IPS DF 19.7 (cell line): ENCODE results near the gene PDCD6IP.
"Not testable (repeated sequence)": the region's sequence is repeated elsewhere in the genome, so short reads cannot be mapped to it uniquely, and the experiment has no call there.

Experiments used
- DNase-seq: peaks from one replicate; pipeline ENCODE4 v3.0.0-alpha.2; 2013; ENCODE audit warnings: low read depth, low spot score

The PDCD6IP gene

DNA sequence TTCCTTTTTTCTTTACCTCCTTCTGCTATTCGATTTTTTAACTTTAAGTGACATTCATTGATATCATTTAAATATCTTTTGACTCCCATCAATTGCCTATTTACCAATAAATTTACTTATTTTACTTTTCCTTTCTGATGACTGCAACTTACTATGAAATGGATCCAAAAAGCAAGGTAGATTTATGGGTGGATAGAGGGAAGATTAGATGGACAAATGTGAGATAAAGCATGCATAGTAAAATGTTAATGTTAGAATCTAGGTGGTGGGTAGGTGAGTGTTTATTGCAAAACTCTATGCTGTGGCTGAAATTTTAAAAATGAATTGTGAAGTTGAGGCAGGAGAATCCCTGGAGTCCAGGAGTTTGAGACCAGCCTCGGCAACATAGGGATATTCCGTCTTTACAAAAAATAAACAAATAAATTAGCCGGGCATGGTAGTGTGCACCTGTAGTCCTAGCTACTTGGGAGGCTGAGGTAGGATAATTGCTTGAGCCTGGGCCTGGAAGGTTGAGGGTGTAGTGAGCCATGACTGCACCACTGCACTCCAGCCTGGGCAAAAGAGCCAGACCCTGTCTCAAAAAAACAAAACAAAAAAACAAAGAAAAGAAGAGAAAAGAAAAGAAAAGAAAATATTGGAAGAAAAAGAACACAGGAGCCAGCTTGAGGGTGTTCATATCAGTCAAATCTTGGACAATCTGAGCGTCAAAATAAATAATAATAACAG lies 6.1 kb upstream of the PDCD6IP start:
- DNase-seq = no peak

DNA sequence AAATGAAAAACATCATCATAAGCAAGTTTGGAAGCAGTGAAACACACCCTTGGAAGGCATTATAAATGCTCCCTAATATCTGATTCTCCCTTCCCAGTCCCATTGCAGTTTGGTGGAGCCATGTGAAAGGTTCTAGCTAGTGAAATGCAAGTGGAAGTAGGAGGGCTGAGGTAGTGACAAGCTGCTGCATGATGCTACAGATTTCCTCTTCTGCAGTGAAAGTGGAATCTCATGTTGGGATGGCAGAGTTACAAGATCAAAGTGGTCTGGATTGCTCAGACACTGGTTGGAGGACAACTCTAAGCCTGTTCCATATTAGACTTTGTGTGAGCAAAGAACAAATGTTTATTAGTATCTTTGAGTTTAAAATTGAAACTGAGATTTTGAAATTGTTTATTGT lies 3.3 kb upstream of the PDCD6IP start:
- no peak for DNase-seq

DNA sequence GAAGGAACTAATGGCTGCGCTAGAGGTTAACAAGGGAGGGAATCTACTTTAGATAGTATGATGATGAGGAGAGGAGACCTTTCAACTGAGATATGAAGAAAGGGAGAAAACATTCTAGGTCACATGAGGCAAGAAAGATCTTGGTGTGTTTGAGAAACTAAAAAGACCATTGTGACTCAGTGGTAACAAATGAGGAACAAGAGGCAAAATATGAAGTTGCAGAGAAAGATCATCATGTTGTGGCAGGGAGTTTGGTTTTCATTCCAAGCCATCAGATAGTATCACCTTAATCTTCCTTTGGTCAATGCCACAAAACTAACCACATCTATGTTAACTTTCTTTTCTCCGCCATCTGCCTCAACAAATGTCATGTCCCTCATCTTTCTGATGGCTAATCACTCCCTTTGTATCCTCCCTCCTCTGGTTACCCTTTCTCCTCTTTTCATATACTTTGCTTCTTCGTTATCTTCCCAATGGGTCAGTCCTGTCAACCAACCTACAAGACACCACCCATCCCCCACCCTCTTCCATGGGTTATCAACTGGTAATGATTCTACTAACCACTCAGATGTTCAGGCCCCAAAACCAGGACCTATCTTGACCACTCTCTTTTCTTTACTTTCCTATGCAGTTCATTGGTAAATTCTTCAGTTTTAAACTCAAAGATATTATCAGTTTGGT lies 2.4 kb upstream of the PDCD6IP start:
- no peak for DNase-seq

DNA sequence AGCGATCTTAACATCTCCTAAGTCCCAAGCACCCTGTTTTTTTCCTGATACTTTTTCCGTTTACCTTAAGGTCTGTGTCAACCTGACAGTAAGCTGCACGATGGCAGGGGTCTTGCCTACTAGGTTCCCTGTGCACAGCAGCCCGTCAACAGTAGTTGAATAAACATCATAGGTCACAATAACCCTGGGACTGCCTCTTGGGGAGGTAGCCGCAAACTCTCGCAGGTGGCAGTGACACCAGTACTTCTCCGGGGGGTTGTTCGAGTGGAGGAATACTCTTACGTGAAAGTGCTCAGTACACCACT lies 365 bp upstream of the PDCD6IP start:
- DNase-seq = no peak

DNA sequence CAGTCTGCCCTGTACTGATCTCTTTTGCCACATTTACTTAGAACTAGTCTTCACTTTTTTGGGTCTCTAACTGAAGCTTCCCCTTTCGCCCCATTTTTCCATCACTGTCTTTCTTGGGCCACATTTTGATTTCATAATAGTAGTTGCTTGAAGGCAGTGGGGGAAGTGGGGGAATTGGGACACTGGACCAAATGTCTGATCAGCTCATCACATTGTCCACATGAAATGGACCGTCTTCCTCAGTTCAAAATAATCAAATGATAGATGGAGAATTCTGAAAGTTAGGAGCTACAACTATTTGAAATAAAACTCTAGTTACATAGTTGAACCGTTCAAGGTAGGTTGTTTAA lies 747 bp downstream of the PDCD6IP start:
- no peak for DNase-seq

DNA sequence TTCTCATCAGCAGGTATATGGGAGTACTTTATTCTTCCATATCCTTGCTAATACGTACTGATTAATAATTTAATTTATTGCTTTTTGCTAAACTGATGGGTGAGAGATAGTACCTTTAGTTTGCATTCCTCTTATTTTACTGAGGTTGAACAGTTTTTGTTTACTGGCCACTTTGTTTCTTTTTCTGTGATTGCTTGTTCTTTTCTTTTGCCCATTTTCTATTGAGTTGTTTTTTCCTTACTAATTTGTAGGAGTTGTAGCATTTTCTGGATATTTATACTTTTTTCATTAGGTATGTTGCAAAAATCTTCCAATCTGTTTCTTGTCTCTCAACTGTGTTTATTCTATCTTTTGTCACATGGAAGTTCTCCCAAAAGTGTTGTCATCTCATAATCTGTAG lies 4.8 kb downstream of the PDCD6IP start:
- no peak for DNase-seq

DNA sequence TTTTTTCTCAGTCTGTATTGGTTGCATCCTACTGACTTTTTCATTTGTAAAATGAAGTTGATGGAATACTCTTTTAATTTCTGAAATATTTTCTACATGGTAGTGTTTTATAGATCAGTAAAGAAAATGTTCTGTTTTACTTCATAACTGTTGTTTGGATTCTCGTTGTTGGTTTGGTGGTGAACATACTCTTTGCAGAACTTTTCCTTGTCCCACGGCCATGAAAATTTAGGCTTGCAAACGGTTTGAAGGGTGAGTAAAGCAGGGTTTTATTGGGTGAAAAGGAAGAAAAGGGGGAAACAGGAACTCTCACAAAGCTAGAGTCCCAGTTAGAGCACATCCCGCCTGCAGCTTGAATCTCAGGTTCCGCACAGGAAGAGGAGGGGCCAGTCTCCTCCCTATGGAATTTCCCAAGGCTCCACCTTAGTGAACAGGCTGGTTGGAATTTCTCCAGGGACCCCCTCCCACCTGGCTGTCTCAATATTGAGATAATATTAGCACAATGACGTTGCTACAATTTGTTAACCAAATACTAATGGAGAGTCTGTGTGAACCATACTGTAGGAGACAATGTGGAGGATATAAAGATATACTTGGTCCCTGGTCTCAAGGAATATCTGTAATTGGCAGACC lies 5.6 kb downstream of the PDCD6IP start:
- no peak for DNase-seq

DNA sequence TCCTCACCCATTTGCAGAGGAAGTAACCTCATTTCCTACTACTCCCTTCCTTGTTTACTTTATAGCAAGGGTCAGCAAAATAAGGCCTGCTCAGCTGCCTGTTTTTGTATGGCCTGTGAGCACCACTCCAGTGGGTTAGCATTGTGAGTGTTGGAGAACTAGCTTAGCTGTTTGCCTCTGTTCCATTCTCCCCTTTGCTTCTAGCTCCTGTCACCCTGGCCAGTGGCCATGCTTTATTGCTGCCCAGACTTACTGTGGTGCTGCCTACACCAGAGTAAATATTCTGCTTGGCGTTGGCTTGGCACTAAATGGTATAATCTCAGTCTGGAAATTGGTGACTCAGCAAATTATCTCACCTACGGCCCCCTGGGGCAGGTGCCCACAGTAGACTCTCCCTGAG lies 8.8 kb downstream of the PDCD6IP start:
- DNase-seq = no peak

DNA sequence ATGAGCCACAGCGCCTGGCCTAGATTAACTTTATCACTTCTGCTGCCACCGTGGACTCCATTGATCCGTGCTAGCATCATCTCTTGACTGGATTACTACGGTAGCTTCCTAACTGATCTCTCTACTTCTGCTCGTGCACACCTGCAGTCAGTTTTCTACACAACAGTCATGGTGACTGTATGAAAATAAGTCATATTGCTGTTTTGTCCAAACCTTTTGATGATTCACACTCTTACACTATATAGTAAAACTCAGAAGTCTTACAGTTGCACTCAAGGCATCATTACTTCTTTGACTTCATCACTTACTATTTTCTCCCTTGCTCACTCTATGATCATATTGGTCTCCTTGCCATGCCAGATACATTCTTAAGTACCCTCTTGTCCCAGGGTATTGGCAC lies 10.1 kb downstream of the PDCD6IP start:
- DNase-seq = no peak

DNA sequence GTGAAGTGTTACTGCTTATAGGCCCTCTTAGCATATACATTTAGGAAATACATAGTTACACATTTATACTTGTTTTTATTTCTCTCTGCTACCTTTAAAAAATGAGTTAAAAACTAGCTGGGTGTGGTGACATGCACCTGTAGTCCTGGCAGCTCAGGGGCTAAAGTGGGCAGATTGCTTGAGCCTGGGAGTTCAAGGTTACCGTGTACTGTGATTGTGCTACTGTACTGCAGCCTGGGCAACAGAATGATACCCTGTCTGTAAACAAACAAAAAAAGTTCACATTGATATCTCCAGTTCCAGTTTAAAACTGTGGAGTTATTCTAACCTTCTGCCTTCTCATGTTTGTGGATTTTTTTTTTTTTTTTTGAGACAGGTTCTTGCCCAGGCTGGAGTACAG lies 12.1 kb downstream of the PDCD6IP start:
- DNase-seq = no peak

DNA sequence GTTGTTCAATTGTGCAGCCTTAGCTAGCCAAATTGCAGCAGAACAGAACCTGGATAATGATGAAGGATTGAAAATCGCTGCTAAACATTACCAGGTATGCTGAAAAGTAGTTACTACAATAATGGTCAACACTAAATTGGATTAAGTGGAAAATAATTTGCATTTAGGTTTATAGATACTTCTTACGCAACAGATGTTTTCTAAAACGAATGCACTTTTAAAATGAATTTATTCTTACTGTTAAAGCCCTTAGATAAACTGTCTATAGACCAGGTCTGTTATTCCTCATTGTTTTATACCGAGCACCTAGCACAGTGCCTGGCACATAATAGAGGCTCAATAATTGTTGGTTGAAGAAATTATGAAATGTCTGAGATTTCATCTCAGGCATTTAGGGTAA lies 23.6 kb downstream of the PDCD6IP start:
- DNase-seq = no peak

DNA sequence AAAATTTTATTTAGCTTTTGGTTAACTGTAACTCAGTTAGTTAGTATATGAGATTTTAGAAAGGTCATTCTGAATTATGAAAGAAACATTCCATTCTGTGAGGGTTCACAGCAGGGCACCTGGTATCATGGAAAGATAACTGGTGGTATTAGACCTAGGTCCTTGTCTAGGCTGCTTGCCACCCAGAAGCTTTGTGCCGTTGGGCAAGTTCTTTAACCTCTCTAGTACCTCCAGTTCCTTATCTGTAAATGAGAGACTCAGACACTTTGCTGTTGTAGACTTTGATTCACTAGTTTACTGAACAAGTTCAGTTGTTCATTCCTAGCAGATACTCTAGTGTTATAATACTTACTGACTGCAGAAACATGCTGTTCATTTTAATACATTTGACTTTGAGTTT lies 25.4 kb downstream of the PDCD6IP start:
- DNase-seq = no peak

DNA sequence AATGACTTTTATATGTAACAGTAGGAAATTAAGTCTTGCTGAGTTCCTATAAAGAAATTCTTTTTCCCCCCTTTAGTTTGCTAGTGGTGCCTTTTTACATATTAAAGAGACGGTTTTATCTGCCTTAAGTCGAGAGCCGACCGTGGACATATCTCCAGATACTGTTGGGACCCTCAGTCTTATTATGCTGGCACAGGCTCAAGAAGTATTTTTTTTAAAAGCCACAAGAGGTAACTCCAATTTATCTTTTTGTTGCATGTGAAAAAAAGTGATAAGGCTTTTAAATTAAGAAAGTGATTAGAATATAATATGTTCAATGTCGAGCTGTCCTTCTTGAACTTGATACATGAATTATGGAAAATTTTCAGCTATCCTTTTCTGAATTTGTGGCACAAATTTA lies 26.7 kb downstream of the PDCD6IP start:
- DNase-seq = no peak

DNA sequence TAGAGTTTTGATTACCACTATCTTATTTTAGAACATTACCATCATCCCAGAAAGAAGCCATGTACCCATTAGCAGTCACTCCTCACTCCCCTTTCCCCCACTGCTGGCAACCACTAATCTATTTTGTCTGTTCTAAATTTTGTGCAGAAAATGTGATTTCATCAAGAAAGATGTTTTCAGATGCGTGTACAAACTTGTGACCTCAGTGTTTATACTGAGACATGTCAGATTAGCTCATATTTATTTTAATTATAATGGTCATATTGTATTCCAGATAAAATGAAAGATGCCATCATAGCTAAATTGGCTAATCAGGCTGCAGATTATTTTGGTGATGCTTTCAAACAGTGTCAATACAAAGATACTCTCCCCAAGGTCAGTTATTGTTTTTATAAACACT lies 27.8 kb downstream of the PDCD6IP start:
- no peak for DNase-seq

DNA sequence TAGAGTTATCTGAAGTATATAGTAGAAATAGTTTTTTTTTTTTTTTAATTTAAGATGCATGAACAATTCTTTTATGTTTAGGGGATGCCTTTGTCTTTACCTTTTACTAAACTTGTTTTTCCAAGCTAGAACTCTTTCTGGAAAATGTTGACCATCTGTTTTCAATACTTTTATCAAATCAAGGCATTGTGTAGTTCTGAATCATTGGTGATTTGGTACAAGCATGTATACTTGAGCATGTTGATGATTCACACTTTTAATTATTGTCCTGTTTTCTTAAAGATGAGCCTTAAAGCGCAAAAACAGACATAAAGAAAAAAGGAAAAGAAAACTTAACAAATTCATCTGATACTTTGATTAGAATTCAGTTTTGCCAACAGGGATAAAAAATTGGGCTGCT lies 28.3 kb downstream of the PDCD6IP start:
- DNase-seq = no peak

DNA sequence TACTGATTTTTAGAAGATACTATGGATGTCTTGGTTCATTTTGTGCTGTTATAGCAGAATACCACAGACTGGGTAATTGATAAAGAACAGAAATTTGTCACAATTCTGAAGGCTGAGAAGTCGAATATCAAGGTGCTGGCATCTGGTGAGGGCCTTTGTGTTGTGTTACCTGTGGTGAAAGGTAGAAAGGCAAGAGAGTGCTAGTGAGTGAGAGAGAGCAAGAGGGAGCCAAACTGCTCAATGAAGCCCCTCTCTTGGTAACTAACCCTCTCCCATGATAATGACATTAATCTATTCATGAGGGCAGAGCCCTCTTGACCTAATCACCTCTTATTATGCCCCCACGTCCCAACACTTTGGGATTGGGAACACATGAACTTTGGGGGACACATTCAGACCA lies 31.3 kb downstream of the PDCD6IP start:
- no peak for DNase-seq

DNA sequence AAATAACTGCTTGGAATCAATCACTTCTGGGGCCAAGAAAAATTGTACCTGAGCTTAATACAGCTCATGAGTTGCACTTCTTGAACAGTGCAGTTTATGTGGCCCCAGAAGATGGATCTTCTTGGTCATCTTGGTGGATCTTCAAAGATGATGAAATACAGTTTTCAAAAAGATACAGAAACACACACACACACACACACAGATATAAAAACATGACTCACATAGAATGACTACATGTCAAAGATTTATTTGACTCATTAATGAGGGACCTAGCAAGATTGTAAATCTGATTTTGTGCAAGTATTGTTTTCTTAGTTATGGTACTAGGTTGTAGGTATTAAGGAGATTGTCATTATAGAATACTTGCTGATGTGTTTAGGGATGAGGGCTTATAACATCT lies 32.6 kb downstream of the PDCD6IP start:
- DNase-seq = no peak

DNA sequence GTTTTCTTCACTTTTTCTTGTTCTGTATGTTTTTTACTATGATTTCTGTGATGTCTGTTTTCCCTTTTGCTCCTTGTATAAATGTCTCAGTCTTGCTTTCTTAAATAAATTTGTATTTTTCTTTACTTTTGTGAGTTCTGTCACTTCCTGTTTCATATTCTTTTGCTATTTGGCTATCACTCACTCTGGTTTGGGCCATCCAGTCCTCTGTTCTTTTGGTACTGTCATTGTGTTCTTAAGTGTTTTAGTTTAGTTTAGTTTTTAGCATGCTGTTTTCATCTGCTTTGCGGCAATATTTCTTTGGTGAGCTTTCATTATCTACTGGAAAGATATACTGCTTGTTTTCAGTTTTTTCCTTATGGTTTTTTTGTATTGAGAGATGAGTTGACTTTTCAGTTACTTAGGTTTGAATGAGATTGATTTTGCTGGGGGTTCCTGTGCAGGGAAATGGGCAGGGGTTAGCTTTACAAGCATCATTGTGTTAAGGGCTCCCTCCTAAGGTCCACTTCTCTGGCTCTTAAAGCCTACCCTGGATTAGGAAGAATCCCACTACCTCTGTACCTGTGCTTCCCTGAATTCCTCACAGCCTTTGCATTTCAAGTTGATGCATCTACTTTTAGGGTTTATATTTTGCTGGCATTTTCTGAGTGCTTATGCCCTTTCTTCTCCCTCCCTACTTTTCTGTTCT lies 35.1 kb downstream of the PDCD6IP start:
- no peak for DNase-seq

DNA sequence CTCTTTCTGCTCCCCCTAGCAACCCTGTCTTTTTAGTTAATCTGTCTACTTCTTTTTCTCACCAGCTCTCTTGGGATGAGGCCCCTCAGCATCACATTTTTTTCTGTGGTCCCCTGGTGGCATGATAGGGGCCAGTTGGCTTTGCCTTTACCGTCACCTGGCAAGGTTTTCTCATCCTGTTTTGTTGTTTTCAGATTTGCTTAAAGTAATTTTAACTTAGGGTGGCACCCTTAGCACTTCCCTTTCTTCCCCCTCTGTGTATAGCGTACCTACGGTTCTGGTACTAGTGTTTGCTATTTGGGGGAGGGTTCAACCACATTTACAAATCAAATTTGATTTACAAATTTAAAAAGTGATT lies 35.6 kb downstream of the PDCD6IP start:
- DNase-seq = no peak

DNA sequence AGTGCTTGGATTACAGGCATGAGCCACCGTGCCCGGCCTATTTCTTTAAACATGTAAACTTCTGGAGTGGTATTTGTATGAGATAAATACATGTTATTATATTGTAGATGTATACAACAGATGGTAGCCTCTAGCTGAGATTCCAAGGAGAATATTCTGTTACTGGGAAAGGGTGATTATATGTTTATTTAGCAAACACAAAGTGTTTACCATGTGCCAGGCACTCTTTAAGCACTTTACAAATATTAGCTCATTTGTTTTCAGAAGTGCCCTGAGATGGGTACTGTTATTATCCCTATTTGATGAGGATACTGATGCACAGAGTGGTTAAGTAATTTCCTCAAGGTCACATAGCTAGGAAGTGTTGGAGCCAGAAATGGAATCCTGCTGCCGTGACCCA lies 38.8 kb downstream of the PDCD6IP start:
- not testable (repeated sequence) for DNase-seq

DNA sequence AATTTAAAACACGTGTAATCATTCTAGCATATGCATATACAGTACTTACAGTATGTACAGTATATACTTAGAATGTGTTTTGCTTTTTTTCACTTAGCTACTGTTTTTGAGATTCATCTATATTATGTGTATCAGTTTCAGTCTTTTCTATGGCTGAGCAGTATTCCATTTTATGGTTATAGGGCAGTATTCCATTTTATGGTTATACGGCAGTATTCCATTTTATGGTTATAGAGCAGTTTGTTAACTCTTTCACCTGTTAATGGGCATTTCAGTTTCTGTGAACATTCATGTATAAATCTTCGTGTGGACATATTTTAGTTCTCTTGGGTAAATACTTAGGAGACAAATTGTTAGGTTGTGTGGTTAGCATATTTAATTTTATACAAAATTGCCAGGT lies 40.9 kb downstream of the PDCD6IP start:
- no peak for DNase-seq

DNA sequence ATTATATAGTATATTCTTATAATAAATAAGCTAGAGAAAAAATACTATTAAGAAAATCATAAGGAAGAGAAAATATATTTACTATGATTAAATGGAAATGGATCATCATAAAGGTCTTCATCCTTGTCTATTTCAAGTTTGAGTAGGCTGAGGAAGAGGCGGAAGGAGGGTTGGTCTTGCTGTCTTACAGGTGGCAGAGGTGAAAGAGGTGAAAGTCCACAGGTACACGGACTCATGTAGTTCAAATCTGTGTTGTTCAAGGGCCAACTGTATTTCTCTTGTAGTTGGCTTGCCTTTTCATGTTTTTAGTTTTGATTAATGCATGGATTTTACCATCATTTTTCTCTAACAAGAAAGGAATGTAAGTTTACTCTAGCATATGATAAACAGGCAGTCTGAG lies 41.7 kb downstream of the PDCD6IP start:
- DNase-seq = no peak
